Measurements from ENCODE around the gene GFRA1.
"Not testable (repeated sequence)": the region's sequence is repeated elsewhere in the genome, so short reads cannot be mapped to it uniquely, and the experiment has no call there.

Gene GFRA1

DNA sequence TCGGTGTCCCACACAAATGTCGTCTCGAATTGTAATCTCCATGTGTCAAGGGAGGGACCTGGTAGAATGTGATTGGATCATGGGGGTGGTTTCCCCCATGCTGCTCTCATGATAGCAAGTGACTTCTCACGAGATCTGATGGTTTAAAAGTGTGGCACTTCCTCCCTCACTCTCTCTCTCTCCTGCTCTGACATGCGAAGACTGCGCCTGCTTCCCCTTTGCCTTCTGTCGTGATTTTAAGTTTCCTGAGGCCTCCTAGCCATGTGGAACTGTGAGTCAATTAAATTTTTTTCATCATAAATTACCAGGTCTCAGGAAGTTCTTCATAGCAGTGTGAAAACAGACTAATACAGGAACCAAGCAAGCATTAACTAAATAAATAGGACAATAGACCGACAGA, 229.1 kb downstream of the GFRA1 start:
- no peak for DNase-seq (ENCODE audit: low read depth in 1 of 2, low spot score in 1 of 2)

DNA sequence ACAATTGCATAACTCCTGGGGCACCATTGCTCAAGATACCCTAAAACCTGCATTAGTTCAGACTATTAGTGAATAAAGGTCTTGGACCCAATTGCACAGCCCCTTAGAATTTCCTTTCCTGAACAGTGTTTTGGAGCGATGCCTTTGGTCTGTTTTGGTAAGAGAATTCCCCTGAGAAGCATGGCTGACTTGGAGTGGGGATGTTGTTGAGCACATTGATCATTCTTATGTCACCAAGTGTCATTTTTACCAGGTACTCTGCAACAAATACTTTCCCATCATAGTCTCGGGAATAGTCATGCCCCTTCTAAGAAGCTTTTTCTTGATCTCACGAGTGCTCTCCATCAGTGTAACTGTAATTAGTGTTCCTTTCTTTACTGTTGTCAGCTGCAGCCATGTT, 229.7 kb downstream of the GFRA1 start:
- DNase-seq (ENCODE audit: low read depth in 1 of 2, low spot score in 1 of 2), result no peak

GRCh38 chr10:116041948-116042347, 231.1 kb downstream of the GFRA1 start:
- no peak for DNase-seq (ENCODE audit: low read depth in 1 of 2, low spot score in 1 of 2)

DNA sequence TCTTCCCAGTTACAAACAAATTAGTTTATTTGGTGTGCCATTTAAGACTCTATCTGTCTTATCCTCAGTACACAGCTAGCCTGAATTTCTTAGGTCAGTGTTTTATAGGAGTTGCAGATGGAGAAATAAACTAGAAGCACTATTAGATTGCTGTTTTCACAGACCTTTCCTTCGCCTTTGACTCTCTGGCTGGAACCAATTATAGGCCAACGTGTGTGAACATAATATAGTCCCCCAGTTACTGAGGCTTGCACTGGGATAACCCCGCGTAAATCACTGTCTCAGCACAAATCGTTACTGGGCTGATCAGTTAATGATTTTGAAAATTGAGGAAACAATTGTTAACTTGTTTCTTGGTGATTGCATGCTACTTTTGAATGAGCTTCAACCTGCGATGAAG, 233.4 kb downstream of the GFRA1 start:
- DNase-seq (ENCODE audit: low read depth in 1 of 2, low spot score in 1 of 2), result no peak

GRCh38 chr10:116038259-116038658, 234.7 kb downstream of the GFRA1 start:
- DNase-seq (ENCODE audit: low read depth in 1 of 2, low spot score in 1 of 2), result no peak

- DNase-seq (ENCODE audit: low read depth in 1 of 2, low spot score in 1 of 2), result not testable (repeated sequence)
These were observed 237.6 kb downstream of the GFRA1 start for GRCh38 chr10:116035406-116035805.

DNA sequence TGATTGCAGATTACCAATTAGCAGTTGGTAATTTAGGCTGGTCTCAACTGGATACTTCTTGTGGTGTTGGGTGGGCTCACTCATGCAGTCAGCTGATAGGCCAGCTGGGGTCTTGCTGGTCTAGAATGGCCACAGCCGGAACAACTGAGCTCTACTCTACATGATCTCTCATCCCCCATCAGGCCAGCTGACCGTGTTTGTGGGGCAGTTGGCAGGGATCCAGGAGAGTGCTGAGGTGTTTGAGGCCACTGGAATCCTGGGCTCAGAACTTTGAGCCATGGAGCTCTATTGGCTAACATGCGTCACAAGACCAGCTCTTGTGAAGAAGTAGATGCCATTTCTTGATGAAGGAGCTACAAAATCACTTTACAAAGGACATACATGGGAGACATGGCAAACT, 242.4 kb downstream of the GFRA1 start:
- DNase-seq (ENCODE audit: low read depth in 1 of 2, low spot score in 1 of 2), result no peak

- no peak for DNase-seq (ENCODE audit: low read depth in 1 of 2, low spot score in 1 of 2)
These were observed 243.2 kb downstream of the GFRA1 start for GRCh38 chr10:116029826-116030225.

- DNase-seq (ENCODE audit: low read depth in 1 of 2, low spot score in 1 of 2), result no peak
These were observed 245.7 kb downstream of the GFRA1 start for GRCh38 chr10:116027355-116027754.

DNA sequence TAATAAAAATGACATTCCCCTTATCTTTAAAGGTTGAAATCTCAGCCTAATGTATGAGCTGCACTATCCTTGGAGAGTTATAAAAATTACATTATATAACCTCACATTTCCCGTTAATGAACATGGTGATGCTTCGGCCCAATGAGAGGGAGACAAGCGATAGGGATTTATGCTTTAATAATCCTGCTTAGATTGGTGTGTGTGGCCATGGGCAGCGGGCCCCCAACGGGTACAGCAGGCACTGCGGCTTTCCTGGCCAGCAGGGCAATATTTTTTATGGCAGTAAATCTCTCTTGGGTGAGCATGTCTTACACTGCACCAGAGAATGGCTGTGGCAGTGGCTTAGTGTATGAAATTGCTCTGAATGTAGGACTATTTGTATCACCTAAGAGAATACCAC, 246.3 kb downstream of the GFRA1 start:
- DNase-seq (ENCODE audit: low read depth in 1 of 2, low spot score in 1 of 2), result no peak

- no peak for DNase-seq (ENCODE audit: low read depth in 1 of 2, low spot score in 1 of 2)
These were observed 246.7 kb downstream of the GFRA1 start for GRCh38 chr10:116026315-116026714.

DNA sequence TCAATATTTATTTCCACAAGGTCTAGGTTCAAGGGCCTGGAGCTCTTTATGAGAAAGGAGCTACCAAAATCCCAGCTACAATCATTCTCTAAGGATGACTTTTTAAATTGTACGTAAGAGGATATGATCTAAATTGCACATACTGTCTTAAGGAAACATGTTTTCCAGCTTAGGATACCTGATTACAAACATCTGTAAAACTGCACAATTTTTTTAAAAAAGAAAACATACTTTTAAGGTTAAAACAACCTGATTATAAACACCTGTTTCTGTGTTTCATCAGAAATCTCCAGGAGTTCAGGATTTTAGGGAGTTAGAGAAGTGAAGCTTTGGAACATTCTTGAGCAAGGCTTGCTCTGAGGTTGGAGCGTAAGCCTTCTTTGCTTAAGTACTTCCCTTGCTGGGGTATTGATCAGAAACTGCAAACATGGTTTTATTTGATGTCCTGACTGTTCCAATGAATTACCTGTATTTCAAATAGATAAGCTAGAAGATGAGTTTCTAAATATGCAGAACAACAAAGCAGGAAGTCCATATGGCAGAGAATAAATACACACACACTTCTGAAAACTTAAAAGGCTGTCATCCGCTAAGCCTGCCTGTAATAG, 248.6 kb downstream of the GFRA1 start:
- no peak for DNase-seq (ENCODE audit: low read depth in 1 of 2, low spot score in 1 of 2)

GRCh38 chr10:116017405-116017804, 255.6 kb downstream of the GFRA1 start:
- no peak for DNase-seq (ENCODE audit: low read depth in 1 of 2, low spot score in 1 of 2)

GRCh38 chr10:116015583-116016333, 257.2 kb downstream of the GFRA1 start:
- DNase-seq (ENCODE audit: low read depth in 1 of 2, low spot score in 1 of 2), result no peak

DNA sequence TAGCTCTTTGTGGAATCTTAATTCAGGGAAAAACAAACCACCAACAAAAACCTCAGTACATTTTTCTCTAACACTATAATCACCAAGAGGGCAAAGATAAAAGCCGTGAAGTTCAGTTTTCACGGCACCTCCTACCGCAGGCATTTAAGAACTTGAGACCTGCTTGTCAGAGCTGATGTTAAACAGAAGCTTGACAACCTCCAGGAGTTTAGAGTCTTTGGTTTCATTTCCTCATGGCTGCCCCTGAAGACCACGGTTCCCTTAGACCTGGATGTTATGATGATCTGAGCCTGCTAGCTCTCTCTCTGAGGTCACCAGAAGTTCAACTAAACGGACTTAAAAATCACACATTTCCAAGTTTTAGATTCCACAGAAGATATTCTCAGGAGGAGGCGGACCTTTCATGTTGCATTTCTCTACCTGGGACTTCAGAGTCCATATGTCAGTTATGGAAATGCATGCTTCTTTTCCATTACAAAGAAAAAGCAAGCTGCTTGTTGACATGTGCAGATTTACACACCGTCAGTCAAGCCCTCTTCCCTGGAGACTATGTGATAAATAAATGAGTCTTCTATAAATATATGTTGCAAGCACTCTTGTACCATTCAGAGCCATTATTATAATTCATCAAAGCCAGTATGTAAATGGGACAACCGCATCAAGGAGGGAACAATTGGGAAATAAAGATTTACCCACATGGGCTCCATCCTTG, 258.0 kb downstream of the GFRA1 start:
- DNase-seq (ENCODE audit: low read depth in 1 of 2, low spot score in 1 of 2), result no peak

DNA sequence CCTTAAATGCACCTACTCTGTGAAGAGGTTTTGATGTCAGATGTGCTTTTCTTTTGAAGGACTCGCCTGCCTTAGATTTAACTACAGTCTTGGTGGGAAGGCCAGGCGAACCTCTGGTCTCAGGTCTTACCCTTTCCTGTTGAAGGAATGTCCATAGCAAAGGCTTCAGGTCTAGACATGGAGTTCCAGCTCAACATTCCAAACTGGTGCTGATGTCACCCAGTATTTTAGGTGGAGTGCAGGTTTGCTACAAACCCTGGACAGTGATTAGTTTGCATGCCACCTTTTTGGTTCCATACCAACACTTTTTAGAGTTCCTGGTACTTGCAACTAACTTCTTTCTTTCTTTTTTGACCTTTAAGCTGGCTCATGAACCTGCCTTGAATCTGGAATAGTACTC, 258.7 kb downstream of the GFRA1 start:
- DNase-seq (ENCODE audit: low read depth in 1 of 2, low spot score in 1 of 2), result no peak

DNA sequence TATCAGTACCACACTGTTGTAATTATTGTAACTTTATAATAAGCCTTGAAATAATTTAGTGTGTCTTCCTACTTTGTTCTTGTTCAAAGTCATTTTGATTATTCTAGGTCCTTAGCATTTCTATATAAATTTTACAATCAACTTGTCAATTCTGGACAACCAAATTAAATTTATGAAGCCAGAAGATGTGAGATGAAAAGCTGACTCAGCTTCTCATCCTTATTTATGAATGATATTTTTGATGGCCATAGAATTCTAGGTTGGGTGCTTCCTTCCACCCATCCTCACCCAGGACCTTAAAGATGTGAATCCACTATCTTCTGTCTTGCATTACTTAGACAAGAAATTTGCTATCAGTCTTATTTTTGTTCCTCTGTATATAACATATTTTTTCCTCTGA, 261.1 kb downstream of the GFRA1 start:
- no peak for DNase-seq (ENCODE audit: low read depth in 1 of 2, low spot score in 1 of 2)

DNA sequence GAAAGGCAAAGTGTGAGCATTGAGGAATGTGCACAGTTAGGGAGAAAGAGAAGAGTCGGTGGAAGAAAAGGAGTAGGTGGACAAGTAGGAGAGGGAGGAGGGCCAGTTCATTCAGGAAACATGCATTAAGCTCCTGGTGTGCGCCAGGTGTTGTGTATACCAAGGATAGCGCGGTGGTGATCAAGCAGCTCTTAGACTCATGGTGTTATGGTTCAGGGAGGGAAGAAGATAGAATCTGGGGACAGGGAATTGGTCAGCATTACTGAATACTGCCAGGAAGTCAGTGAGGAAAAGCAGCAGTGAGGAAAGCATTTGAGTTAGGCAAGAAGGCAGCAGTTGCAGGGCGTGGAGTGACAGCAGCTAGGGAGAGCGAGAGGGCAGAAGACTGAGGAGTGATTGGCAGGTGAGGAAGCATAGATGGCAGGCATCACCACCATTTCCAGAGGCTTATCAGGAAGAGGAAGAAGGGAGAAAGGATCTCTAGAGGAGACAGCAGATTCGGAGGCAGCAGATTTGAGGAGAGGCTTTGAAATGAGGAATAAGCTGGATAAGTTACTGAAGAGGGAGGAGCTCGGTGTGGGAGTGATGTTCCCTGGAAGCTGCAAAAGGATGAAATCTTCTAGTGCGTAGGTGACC, 265.6 kb downstream of the GFRA1 start:
- DNase-seq (ENCODE audit: low read depth in 1 of 2, low spot score in 1 of 2), result no peak
